AG20443 (cell line): ENCODE data around the gene TBC1D17.

Source experiments
- DNase-seq: peaks from one replicate; pipeline ENCODE4 v3.0.0; 2012; ENCODE audit warnings: low spot score, mixed read lengths

The TBC1D17 gene

DNA sequence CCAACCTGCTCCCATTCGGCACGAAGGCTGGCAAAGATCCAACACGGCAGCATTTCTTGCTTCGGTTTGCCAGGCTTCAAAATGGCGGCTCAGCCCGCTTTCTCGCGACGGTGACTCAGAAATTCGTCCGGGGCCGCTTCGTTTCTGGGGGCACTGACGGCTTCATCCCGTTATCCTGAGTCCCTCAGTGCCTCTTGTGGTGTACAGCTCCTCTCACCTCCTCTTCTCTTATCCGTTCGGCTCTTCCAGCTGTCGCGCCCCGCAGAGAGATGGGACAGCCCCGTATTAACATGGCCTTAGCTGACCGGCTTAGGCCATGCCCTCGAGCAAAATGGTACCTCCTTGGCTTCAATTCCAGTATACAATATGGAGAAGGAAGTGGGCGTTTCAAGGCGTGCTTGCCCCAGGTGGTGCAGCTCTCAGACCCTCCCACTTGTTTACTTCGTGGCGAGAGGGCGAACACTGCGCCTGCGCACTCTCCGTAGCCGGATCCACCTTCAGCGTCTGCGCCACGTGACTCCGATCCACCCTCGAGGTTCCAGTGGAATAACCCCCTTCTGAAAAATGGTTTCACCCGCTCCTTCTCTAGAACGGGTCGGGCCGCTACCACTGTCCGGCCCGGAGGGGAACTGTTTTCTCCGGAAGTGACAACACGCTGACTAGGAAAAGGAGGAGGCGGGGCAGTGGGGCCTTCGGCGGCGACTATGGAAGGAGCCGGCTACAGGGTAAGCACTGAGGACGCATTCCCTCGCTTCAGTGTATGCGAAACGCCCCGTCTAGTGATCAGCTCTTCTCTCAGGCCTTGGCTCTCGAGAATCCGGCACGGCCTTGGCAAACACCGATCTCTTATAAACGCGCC lies at the start of gene TBC1D17, which contains the start of gene AKT1S1:
TBC1D17 (plus strand) TSS at position 683 of the 859 bp plus-strand sequence; CDS start at position 705, 22 bp downstream.
AKT1S1 (minus strand) TSS at position 336 of the 859 bp plus-strand sequence. CDS start 4,060 bp downstream, outside the sequence.
- DNase-seq, result peak; percentile 98

DNA sequence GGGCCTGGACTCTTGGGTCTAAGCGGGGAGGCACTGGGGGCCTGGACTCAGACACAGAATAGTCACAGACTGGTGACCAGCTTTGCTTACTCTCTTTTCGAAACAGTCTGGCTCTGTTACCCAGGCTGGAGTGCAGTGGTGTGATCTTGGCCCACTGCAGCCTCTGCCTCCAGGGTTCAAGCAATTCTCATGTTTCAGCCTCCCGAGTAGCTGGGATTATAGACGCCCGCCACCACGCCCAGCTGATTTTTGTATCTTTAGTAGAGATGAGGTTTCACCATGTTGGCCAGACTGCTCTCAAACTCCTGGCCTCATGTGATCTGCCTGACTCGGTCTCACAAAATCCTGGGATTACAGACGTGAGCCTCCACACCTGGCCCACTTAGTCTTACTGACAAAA lies 48.3 kb upstream of the TBC1D17 start:
- DNase-seq, result no peak

DNA sequence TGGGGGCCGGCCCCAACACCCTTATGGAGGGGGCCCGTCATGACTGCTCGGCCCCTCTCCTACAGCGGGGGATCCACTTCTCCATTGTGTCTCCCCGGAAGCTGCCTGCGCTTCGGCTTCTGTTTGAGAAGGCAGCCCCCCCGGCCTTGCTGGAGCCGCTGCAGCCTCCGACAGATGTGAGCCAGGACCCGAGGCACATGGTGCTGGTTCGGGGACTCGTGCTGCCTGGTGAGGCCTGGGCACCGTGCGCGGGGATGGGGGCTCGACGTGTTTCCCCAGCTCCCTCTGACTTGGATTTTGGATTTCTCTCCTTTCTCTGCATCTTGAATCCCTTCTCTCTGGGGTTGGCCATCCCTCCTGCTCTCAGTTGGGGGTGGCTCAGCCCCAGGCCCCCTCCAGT lies 47.8 kb upstream of the TBC1D17 start:
- no peak for DNase-seq

DNA sequence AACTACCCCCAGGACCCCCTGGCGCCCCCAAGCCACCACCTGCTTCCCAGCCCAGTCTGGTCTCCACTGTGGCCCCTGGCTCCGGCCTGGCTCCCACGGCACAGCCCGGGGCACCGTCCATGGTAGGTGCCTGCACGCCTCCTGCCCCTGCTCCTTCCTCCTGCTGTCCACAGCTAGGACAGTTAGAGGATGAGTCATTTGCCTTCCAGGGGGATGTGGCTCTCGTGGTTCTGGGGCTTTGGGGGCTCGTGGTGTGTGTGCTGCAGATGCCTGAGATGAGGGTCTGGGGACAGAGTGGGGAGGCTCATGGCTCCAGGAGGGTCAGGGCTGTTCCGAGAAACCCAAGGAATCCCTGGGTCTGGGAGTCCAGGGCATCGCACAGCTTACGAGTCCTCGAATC lies 46.7 kb upstream of the TBC1D17 start:
- DNase-seq, result no peak

DNA sequence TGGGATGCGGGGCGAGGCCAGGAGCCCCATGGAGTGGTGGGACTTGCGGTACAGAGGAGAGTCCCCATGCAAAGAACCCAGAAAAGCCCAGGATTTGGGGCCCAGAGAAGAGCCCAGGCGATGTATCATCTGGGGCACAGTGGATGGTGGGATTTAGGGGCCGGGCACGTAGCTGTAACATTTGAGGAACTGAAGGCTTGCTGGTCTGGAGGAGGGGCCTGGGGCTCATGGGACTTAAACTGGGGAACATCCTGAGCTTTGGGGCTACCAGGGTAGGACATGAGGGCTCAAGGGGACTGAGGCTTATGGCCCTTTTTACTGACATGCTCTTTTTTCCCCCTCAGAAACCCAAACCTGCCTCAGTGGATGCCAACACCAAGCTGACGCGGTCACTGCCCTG lies 45.9 kb upstream of the TBC1D17 start:
- DNase-seq, result no peak

DNA sequence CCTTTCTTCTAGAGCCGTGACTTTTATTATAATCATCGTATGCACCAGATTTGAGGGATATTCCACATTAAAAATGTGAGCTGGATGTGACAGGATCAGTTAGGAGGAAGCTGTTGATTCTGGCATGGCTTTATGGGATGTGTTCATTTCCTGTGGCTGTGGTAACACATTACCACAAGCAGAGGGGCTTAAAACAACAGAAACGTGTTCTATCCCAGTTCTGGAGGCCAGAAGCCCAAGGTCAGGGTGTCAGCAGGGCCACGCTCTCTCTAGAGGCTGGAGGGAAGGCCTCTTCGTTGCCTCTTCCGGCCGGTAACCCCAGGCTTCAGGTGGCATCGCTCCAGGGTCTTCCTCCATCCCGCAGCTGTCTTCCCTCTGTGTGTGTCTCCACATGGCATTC lies 44.9 kb upstream of the TBC1D17 start:
- no peak for DNase-seq

DNA sequence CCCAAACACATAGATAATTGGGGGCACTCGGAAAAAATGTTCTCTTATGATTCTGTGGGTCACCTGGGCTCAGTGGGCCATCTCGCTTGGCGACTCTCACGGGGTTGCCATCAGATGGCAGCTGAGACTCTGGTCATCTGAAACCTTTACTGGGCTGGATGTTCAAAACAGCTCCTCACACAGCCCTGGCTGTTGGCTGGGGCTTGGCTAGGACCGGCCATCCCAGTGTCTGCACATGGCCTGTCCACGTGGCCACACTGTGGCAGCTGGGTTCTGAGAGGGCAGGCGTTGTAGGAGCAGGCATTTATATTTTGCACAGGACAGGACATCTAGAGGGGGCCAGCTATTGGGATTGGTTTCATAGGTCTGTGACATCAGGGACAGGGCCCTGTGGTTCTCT lies 43.9 kb upstream of the TBC1D17 start:
- no peak for DNase-seq

DNA sequence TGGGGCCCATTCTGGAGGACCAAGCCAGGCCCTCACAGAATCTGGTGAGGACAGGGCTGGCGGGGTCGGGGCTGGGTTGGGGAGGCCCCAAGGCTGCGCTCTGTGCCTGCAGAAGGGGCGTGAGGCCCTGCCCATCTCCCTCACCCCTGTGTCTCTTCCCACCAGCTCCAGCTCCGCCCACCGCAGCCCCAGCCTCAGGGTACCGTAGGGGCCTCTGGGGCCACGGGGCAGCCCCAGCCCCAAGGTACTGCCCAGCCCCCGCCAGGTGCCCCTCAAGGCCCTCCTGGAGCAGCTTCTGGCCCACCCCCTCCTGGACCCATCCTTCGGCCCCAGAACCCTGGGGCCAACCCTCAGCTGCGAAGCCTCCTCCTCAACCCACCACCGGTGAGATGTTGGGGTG lies 41.9 kb upstream of the TBC1D17 start:
- no peak for DNase-seq

DNA sequence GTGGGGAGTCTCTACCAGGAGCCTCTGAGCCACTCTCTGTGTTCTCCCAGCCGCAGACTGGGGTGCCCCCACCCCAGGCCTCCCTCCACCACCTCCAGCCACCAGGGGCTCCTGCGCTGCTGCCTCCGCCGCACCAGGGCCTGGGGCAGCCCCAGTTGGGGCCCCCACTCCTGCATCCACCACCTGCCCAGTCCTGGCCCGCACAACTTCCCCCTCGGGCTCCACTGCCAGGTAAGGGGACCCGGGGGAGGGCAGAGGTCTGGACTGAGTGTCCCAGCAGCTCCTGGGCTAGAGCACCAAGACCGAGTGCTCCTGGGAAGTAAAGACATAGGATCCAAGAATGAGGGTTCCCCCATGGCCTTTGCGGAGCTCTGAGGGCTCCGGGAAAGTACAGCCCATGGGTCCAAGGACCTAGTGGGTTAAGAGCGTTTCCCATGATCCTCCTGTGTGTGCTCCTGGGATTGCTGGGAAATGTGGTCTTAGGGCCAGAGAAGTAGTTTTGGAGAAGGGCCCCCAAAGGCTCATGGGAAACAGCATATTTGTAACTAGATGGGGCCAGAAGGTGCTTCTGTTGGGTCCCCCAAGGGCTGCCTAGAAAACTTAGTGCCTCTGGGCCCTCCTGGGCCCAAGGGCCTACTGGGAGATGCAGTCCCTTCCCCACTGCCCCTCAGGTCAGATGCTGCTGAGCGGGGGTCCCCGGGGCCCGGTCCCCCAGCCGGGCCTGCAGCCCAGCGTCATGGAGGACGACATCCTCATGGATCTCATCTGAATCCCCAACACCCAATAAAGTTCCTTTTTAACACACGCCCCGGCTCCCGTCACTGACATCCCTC lies 41.1 kb upstream of the TBC1D17 start:
- DNase-seq, result no peak

DNA sequence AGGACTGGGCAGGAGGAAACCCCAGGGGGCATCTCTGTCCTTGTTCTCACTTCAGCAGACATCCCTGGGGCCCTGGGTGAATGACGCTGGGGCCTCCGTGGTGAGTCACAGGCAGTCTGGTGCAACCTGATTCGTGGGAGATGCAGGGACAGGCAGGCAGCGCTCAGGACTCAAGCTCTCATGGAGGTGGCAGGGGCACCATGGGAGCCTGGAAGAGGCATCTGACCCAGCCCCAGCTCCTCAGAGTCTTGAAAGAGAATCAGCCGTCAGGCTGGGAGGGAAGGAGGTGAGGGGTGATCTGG lies 40.5 kb upstream of the TBC1D17 start:
- DNase-seq, result no peak

DNA sequence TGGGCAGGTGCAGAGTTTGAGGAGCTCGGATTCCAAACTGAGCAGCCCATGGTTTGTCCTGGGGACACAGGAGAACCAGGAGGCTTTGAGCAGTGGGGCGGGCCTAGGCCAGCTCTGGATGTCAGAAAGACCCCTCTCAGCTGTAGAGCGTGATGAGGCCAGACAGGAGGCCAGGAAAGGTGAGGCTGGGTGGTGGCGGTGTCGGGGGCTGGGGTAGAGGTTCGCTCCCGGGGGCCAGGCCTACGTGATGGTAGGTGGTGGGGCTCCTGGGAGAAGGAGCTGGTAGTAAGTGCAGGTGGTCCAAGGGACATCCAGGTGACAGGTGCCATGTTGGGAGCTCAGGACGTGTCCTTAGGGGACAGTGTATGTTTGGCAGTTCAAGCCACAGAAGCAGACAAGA lies 40.1 kb upstream of the TBC1D17 start:
- no peak for DNase-seq

DNA sequence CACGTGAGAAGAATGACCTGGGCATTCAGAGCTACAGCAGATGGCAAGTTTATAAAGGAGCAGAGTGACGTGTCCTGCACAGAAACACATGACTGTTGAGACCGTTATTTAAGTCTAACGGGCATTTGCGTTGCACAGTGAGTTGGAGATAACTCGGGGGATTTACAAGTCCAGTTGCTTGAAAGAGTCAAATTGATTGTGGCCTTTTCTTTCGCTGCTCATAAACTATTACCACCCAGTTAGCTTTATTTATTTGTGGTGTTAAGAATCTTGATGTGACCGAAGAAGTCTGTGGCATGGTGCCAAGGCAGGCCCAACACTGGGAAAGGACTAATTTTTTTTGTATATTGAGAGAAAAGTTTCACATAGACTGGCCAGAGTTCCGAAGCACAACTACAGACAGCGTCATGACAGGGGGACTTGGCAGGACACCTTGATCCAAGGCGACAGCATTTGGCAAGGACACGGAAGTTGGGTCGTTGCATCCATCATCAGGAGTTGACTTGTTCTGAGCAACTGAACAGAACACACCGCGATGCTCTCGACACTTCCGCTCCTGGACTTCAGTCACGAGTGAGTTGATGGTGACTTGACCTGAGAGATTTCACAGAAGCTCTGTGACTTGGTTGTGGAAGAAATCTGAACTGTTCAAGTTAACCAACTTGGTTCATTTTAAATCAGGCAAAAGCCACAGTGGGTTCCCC lies 38.5 kb upstream of the TBC1D17 start:
- no peak for DNase-seq

DNA sequence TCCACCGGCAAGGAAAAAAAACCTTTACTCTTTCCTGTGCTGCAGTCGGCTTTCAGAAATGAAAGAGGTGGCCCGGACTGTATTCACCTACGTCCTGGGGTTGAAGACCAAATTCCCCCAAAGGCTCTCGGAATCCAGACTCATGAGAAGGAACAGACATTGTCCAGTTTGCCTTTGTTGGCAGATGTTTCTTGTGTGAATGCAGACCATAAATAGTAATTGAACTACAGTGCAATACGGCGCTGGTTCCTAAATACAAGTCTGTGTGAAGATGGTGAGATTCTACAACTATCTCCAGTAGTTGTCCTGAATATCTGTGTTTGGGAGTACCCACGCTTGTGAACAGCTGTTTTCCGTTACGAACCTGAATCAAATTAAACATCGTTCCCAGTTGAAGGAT lies 37.8 kb upstream of the TBC1D17 start:
- DNase-seq, result no peak

DNA sequence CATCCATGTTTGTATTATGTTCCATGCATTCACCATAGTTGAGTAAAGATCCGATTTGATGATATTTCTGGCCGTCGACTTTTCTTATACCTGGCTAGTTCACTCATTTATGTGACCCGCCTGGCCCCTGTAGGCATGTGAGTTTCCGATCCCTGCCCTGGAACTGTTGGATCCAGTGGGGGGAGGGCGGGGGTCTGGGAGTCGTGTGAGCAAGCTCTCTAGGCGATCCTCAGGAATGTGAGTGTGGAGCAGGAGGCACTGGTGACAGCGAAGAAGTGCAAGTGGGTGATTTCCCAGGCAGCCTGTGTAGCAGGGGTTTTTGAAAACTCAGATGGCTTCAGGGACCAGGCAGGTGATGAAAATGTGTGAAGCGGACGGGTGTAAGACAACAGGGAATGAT lies 37.2 kb upstream of the TBC1D17 start:
- no peak for DNase-seq

DNA sequence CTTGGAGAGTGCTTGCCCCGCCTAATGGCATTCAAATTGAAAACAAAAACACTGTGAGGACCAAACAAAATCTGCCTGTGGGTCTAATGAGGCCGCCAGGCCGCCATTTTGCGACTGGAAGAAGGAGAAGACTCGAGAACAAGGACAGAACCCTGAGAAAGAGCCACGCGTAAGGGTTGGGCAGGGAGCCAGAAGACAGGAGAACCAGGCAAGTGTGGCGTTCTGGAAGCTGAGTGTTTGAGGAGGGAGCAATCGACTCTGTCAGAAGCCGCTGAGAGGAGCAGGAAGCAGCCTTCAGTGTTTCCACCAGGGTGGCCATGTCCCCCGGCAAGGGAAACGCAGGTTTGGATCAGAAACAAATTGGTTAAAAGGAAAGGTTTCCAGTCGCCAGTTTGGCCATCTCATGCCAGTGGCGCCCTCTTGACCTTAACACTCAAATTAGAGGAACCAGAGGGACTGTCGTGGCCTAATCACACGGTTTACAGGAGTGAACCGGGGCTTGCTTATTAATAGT lies 36.7 kb upstream of the TBC1D17 start:
- no peak for DNase-seq

DNA sequence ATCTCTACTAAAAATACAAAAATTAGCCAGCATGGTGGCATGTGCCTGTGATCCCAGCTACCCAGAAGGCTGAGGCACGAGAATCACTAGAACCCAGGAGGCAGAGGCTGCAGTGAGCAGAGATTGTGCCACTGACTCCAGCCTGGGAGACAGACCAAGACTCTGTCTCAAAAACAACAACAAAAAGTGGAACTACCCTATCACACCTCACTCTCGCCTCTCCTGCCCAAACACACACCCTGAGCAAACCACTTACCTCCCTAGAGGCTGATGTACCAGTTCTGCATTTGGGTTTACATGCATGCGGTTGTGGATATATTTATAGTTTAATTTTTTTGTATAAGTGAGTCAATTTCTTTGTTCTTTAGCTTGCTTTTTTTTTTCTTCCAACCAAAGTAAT lies 34.2 kb upstream of the TBC1D17 start:
- no peak for DNase-seq

DNA sequence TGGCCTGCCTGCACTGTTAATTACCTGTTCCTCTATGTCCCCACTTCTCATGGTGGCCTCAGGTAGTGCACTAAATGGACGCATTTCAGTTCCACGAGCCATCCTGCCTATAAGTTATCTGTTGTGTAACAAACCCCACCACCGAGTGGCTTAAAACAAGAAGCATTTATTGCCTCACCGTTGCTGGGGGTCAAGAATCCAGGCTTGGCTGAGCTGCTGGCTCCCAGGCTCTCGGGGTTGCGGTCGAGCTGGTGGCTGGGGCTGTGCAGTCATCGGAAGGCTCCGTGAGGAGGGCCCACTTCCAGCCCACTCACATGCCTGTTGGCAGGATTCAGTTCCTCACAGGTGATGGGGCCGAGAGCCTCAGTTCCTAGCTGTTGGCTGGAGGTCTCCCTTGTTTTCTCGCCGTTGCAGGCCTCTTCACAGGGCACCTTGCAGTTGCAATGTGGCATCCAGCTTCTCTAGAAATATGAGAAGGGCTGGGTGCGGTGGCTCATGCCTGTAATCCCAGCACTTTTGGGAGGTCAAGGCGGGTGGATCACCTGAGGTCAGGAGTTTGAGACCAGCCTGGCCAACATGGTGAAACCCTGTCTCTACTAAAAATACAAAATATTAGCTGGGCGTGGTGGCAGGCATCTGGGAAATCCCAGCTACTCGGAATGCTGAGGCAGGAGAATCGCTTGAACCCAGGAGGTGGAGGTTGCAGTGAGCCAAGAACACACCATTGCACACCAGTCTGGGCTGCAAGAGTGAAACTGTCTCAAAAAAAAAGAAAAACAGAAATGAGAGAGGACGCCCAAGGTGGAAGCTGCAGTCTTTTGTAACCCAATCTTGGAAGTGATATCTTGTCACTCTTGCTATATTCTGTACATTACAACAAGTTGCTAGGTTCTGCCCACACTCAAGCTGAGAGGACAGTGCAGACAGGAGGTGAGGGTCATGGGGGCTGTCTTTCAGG lies 33.1 kb upstream of the TBC1D17 start:
- no peak for DNase-seq

DNA sequence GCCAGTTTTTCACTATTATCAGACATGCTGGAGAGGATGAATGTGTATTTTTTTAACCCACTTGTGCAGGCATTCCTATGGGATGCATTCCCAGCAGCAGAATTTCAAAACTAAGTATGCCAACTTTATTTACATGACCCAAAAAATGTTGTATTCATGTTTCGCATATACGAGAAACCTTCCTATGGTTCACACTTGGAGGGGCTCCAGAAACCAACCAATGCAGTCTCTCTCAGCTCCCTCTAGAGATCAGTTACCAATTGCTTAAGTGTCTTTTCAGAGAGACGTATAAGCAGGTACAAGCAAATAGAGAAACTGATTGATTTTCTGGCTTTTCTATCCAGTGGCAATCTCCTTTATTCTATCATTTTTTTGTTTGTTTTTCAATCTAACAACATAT lies 32.1 kb upstream of the TBC1D17 start:
- DNase-seq, result no peak

DNA sequence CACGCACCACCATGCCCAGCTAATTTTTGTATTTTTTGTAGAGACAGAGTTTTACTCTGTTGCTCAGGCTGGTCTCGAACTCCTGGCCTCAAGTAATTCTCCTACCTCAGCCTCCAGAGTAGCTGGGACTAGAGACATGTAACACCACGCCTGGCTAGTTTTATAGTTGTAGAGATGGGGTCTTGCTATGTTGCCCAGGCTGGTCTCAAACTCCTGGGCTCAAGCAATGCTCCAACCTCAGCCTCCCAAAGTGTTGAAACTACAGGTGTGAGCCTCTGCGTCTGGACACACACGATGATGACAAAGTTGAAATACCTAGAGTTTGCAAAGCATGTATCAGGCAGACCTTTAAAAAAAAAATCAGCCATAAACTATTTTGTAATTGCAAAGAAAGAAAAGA lies 31.1 kb upstream of the TBC1D17 start:
- no peak for DNase-seq

DNA sequence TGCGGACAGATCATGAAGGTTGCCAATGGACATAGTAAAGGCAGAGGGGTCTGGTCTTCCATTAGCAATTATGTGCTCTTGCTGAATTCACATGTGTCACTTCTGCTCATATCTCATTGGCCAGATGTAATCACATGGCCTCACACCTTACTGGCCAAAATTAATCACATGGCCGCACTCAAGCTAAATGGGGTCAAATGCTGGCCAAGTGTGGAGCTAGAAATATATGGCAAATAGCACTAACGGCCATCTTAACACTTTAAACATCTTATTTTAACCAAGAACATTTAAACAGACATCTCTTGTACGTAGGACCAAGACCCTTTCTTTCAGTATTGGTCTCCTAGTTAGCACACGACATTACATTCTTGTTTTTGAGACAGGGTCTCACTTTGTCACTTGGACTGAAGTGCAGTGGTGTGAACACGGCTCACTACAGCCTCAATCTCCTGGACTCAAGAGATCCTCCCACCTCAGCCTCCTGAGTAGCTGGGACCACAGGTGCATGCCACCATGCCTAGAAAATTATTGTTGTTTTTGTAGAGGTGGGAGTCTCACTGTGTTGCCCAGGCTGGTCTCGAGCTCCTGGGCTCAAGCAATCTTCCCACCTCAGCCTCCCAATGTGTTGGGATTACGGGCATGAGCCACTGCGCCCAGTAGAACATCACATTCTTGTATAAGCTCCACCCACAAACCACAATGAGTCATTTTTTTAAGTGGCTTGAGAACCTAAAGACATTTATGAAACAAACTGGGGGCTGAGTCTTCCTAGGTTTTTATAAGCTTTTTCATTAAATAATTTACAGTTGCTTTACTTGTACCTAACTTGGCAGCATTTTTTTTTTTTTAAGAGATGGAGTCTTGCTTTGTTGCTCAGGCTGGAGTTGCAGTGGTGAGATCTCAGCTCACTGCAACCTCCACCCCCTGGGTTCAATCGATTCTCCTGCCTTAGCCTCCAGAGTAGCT lies 29.5 kb upstream of the TBC1D17 start:
- peak; percentile 34 for DNase-seq
